HG02840 (cell line): Measurements from ENCODE around the gene GLRA3.
"Not testable (repeated sequence)": the region's sequence is repeated elsewhere in the genome, so short reads cannot be mapped to it uniquely, and the experiment has no call there.

ENCODE experiments used
- ATAC-seq: cut with Tn5 transposase; IDR thresholded peaks from one replicate; pipeline ENCODE4 v1.9.1; 2021; ENCODE audit warnings: mild to moderate bottlenecking, moderate library complexity, moderate number of reproducible peaks; ENCODE audit not compliant: unreplicated experiment, low FRiP score

GLRA3 gene

DNA sequence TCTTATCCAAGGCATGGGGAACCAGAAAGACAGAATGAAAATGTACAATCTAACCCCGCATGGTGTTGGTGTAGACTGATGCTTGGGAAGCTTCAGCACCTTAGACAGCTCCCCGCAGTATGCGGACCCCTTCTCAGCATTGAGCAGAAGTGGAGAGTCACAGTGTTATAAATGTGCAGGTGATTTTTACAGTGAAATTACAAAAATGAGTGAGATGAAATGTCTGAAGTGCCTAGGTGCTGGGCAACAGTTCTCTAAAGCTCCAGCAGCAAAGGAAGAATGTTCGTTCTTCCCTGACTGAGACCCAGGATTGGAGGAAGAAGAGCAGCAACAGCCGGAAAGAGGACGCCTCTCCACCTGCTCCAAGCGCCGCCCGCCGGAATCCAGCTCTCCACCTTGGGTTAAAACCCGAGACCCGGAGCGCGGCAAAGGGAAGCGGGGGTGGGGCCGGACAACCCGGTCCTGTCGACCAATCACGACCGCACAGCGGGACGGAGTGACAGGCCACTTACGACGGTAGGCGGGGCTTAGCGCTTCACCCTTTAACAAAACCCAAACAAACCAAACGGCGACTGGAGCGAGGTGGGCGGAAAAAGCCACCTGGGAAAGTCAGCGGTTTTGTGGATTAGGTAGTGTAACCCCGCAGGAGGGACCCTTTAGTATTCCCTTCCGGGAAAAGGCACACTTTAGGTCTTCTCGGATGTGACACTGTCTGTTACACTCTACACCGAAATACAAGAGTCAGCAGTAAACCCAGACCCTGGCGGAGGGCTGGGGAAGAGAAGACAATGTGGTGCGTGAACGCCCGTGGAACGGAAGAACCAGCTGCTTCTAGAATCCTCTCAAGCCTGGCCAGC, at the start of gene GLRA3:
GLRA3 (minus strand) TSS at position 403 of the 857 bp plus-strand sequence. CDS start 436 bp downstream, outside the sequence.
- ATAC-seq, result peak; percentile 80

DNA sequence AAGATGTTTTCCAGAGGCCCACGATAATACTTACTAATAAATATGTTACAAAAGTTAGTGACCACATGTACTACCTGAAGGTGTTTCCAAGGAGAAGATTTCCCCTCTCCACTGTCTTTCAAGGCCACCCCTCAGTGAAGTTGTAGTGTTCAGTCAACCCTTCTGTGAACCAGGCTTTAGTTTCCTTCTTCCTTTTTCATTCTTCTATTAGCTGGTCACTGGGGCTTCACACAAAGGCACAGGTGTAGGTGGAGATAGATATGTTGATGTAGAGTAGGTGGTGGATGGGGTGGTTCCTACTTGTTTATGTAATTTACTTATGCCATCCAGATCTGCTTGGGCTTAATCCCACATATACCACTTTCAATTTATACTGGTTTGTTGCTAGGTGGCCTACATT, 45.9 kb upstream of the GLRA3 start:
- no peak for ATAC-seq

DNA sequence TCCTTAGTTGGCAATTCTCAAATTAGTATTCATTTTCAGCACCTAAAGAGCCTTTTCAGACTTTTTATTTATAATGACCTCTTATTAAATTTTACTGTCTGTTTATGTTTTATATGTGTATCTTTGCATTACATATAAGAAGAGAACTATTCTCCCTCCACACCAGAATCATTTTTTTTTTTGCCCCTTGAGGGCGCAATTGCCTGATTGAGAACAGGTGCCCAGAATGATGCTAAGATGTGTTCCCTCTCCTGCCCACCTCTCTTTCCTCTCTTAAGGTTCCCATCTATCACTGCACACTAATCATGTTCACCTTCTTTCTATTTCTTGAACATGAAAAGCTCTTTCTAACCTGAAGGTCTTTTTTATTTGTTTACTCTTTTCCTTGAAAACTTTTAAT, 44.9 kb upstream of the GLRA3 start:
- no peak for ATAC-seq

DNA sequence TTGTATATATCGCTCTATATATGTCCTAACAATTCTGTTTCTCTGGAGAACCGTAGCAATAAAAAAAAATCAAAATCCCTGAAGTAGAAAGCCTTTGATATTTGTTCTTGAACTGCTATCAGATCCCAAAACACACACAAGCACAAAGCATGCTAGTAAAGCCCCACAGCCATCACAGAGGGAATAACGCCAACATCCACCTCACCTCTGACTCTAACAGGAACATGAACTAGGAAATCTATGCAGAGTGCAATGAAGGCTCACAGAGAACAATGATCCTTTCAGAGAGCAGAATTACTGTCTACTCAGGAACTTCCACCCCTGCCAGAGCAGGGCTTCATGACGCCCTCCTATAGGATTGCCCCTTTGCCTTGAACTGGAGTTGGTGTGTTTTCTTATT, 44.1 kb upstream of the GLRA3 start:
- not testable (repeated sequence) for ATAC-seq

DNA sequence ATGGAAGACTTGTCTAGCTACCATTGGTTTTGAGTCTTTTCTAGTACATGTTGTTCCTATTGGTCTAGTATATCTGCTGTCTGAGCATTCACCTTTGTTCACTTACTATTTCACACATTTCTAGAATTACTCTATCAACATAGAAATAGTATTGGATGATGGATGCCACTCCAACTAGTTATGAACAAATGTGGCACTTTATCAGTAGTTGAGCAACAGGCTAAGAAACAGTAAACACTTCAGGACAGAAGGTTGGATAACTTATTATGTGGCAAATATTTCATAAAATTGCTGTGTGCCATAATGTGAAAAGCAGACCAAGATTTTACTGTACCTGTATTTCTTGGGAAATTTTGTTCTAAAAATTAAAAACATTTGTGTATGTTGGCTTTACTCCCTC, 42.4 kb upstream of the GLRA3 start:
- no peak for ATAC-seq

DNA sequence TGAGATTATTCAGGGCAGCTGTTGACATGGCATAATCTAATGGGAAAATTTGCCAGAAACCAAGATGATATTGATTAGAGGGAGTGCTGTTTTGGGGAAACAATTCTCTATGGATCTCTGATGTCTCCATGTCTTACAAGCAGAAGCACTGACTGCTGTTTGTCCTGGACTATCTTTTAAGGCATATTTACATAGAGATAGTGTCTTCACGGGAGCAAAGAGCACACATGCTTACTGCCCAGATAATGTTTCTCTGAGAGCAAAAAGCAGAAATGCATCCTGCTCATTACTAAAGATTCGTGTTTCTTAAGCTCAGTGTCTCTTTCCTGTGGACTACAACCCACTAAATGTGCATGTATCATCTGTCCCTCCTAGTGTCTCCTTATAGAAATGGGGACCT, 41.3 kb upstream of the GLRA3 start:
- no peak for ATAC-seq

DNA sequence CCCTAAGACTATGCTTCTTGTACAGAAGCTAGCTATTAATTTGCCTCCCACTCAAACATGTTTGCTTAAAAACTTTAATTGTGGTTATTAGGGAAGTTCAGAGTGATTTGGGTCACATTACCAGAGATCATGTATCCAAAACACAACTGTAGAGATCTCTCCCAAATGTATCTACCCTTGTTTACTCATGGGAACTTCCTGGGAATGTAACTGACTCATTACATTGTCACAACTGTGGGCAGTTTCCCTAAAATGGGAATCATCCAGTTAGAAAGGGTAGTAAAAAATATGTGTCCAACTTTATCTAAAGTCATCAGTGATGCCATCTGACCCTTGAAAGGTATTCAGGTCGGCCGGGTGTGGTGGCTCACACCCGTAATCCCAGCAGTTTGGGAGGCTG, 40.3 kb upstream of the GLRA3 start:
- no peak for ATAC-seq

- ATAC-seq, result no peak
These were observed 38.9 kb upstream of the GLRA3 start for GRCh38 chr4:174867903-174868302.

GRCh38 chr4:174865418-174865985, 36.5 kb upstream of the GLRA3 start:
- no peak for ATAC-seq

- ATAC-seq, result no peak
These were observed 35.0 kb upstream of the GLRA3 start for GRCh38 chr4:174864031-174864430.

DNA sequence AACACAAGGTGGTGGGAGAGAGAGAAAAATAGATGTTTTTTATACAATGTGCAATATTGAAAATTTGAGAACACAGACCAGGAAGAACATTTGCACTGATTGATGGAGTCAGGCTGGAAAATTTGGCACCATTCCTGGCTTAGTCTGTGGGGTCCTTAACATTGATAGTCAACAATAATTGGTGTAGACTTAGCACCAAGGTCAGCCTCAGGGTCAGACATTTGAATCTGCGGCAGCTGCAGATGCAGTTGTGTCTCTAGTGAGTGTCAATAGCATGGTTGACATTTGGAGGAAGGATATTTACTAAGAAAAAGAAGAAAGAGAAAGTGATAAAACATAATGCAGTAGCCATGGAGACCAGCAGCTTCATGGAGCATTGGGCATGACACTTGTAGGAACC, 31.5 kb upstream of the GLRA3 start:
- no peak for ATAC-seq

- peak; percentile 72 for ATAC-seq
These were observed 30.9 kb upstream of the GLRA3 start for GRCh38 chr4:174859904-174860303.

DNA sequence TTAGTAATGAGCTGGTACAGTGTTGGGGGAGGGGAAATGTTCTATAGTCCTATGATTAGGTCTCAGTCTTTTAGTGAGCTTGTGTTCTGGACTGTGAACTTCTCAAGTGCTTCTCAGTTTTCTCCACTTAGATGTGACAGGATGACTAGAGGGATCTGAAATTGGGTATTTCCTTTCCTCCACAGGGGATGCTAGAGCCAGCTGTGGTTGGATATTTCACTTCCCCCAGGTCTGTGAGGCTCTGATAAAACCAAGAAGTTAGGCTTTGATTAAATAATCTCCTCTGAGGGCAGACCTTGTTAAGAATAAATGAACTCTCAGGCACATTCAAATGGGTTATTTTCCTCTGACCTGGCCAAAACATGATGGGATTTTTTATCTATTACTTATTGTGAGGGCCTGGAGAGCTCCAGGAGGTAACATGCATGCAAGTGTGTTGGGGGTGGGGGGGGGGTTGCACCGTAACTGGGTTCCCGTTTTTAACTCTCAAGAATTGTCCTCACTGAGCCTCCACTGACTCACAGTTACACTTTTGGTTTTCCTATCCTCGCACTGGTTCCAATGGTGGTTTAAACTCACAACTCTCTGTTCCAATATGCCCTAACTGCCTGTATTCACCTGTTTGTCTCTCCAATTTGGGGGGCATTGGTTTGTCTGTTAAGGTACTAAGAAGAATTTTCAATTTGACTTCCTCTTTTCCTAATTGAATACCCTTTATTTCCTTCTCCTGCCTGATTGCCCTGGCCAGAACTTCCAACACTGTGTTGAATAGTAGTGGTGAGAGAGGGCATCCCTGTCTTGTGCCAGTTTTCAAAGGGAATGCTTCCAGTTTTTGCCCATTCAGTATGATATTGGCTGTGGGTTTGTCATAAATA, 28.1 kb upstream of the GLRA3 start:
- ATAC-seq, result no peak

GRCh38 chr4:174855050-174855449, 26.0 kb upstream of the GLRA3 start:
- ATAC-seq, result no peak

DNA sequence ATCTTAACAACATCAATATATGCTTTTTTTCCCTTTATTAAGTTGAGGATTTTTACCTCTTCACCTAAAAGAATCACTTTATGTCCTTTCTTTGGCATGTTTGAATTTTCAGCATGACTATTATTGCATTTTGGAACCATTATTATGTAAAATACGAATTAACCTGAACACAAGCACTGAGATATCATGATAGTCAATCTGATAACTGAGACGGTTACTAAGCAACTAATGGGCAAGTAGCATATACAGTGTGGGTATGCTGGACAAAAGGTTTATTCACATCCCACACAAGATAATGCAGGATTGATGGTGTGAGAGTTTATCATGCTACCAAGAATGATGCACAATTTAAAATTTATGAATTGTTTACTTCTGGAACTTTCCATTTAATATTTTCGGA, 24.6 kb upstream of the GLRA3 start:
- no peak for ATAC-seq

- no peak for ATAC-seq
These were observed 19.5 kb upstream of the GLRA3 start for GRCh38 chr4:174848596-174848995.

- ATAC-seq, result no peak
These were observed 18.9 kb upstream of the GLRA3 start for GRCh38 chr4:174847801-174848427.

GRCh38 chr4:174835536-174835935, 6.5 kb upstream of the GLRA3 start:
- no peak for ATAC-seq

DNA sequence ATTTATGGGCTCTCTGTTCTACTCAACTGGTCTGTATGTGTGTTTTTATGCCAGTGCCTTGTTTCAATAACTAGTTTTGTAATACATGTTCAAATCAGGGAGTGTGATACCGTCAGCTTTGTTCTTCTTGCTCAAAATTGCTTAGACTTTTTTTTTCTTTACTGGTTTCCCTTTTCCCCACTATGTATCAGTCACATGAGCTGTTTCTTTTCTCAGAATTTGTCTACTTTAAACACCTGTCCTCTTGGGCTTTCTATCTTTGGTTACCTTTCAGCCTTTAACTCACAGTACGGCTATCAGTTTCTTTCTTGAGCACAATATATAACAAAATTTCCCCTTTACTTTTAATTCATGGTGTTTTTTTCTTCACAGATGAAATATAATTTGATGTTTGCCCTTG, 5.4 kb upstream of the GLRA3 start:
- ATAC-seq, result no peak

- no peak for ATAC-seq
These were observed 2.4 kb downstream of the GLRA3 start for GRCh38 chr4:174826660-174827059.

- no peak for ATAC-seq
These were observed 13.8 kb downstream of the GLRA3 start for GRCh38 chr4:174815282-174815681.
